Epithelial cell of prostate (primary cell): Measurements from ENCODE around the gene RBM26.

Experiments
- DNase-seq: peaks from one replicate; pipeline ENCODE4 v3.0.0-alpha.2; 2011; ENCODE audit warnings: low read depth, low spot score
- H3K27ac ChIP-seq: fragments of 450-650 bp; 2 replicates; pipeline ENCODE4 v1.5.1; 2017; ENCODE audit warnings: mild to moderate bottlenecking

The RBM26 gene

DNA sequence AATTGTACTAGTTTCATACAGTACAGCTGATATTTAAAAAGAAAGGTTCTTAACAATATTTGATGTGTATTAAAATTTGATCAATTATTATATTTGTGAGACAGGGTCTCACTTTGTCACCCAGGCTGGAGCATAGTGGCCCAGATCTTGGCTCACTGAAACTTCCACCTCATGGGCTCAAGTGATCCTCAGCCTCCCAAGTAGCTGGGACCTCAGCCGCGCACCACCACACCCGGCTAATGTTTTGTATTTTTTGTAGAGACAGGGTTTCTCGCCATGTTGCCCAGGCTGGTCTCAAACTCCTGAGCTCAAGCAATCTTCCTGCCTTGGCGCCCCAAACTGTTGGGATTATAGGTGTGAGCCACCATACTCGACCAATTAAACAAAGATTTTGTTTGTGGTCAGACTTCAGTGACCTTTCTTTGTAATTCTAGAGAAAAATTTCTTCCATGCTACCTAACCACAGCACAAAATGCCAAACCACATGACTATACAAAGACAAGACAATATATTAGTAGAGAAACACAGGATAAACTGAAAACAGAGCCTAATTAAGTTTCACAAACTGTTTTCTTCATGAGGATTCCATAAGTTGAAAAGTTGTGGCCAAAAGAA is 59.6 kb downstream of the RBM26 start:
- H3K27ac ChIP-seq: no peak overlapping the region
- DNase-seq: no peak

DNA sequence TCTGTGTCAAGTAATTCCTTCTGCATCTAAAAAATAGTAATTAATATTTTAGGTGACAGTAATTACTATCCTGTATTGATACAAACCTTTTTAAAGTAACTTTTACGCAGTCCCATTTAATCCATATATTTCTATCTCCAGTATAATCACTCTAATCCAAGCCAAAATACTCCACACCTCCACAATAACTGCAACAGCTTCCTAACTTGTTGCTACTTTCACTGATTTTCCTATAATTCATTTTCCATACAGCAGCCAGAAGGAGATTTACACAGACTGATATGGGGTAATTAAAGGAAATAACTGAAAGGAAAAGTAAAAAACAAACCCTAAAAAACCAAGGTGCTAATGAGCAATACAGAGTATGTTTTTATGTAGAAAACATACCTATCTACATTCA is 64.9 kb downstream of the RBM26 start:
- no peak overlapping the region for H3K27ac ChIP-seq
- DNase-seq: no peak

DNA sequence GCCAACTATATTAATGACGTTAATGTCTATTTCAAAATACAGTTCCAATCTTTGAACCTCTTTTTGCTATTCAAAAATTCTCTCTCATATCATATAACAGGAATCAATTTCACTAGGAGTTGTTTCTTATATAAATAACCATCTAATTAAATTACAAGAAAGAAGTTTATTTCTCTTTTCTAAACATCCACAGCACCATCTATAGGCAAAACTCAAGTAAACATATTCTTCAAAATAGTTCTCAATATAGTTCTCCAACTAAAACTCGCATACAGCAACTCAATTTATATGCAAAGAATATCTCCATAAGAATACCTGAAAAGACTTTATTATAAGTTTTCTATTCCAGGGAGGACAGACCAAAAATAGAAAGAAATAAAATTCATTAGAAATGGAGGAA is 65.6 kb downstream of the RBM26 start:
- no peak overlapping the region for H3K27ac ChIP-seq
- DNase-seq: no peak

DNA sequence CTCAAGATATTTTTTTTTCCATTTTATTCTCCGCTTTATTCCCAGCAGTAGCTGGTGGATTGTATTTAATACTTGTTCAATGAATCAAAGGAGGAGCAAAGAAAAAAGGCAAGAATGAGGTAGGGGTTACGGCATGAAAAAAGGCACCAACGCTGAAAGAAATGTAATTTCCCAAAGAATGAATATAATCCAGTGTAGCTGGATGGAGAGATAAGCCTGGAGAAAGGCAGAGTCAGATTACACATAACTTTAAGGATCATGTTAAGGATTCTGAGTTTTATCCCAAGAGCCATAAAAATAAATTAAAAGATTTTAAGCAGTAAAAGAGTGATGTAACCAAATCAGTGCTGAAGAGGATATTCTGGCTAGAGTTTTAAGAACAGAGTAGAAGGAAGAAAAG is 67.7 kb downstream of the RBM26 start:
- no peak overlapping the region for H3K27ac ChIP-seq
- DNase-seq: no peak

DNA sequence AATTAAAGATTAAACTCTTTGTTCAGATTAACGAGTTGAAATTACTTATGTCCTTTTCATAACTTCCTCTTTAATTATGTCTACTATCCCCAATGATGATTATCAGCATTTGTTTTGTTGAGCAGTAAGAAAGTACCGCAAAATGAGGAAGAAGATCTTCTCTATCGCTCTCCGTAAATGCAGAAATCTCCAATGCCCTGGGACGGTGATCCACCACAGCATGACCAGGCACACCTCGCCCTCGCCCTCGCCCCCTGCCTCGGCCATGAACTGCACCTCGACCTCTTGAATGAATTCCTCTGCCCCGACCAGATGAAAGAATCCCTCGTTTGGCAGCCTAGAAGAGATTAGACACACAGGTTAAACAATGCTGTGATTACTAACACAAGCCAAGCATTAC is 69.1 kb downstream of the RBM26 start:
- DNase-seq: no peak
- H3K27ac ChIP-seq: no peak overlapping the region

DNA sequence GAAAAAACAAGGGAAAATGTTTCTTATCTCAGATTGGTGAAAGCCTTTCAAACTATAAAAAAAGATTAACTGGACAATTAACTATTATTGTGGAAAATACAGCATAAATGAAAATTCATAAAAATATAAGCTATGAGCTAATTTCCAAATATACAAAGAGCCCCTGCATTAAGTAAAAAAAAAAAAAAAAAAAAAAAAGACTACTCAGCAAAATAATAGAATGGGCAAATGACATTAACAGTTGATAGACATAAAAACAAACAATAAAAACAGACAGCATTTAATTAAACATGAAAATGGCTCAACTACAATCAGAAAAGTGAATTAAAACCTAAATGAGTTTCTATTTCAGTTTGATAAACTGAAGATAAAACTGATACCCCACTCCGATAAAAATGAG is 77.5 kb downstream of the RBM26 start:
- no peak for DNase-seq
- H3K27ac ChIP-seq: no peak overlapping the region

DNA sequence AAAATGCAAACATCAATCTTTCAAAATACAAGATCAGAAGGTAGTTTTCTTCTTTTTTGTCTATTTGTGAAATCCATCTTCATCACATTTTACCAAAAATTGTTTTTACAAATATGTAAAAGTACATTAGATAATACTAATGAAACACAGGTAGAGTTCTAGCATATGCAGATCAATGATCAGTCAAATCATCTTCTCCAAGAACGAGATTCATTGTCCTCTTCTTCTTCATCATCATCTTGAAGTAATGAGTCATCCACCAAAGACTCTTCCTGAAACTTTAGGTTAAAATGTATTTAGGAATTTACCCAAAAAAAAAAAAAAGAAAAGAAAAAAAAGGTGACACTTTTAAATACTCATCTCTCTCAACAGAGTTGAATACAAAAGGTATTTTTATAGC is 85.6 kb downstream of the RBM26 start:
- no peak for DNase-seq
- no peak overlapping the region for H3K27ac ChIP-seq

DNA sequence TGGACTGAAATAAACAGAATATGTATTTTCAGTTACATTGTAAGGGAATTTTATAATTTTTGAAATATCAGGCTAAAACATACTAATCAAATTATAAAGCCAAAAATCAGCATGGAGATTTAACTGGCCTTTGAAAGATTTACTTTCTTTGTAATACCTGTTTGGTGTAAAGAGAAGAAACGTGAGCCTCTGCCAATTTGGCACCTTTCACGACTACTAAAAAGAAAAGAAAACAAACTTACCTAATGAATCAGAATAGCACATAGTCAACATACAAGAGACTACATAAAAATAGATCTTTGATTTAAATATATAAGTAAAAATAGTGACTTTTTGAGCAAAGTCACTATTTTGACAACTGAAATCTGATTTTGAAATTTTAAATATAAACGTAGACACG is 87.4 kb downstream of the RBM26 start:
- DNase-seq: no peak
- H3K27ac ChIP-seq: no peak overlapping the region

DNA sequence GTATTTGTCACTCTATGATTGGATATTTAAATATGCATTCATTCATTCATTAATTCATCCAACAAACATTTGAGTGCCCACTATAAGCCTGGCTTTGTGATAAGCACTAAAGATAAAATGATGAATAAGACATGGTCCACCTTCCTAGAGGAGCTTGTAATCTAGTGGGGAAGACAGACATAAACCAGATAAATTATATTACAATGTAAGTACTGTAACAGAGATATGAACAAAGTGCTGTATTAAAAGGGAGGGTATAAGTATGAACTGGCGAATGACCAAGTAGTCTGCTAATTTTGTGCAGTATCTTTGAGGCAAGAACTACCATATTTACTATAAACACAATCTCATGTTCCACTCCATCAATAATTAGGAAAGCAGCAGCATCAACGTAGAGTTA is 88.2 kb downstream of the RBM26 start:
- DNase-seq: no peak
- no peak overlapping the region for H3K27ac ChIP-seq

DNA sequence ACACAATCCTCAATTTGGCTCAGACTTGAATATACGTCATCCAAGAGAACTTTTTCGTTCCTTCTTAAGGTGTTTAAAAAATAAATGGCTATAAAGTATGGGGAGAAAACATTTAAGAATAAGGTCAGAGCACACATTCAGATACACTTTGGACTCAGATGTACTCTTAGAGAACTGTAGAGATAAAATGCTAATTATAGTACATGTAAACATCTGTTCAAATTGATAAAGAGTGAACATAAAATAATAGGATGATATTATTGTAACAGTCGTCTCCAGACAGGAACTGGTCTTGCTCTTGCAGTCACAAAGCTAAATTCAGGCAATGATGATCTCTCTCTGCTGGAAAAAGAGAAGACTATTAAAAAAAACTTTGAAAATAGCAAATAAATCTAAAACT is 91.4 kb downstream of the RBM26 start:
- DNase-seq: no peak
- H3K27ac ChIP-seq: no peak overlapping the region

DNA sequence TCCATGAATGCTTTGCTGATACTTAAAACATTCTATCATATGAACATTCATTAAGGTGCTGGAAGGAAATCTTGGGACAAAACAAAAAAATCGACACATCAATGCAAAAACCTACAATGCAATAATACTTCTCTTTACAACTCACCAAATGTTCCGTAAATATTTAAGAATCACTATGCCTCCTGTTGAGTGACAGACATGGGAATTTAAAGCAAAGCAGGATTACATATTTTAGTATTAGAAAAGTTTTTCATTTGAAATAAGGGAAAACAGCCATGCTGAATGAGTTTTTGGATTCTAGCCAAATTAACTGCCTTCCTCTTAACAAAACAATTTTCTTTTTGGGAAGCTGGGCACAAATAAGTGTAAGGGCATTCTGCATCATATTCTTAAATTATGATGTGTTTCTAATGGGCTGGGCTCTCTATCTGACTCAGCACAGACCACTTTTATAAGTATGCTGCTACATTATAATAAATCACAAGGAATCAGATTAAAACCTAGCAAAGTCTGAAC is 93.7 kb downstream of the RBM26 start:
- no peak for DNase-seq
- no peak overlapping the region for H3K27ac ChIP-seq

DNA sequence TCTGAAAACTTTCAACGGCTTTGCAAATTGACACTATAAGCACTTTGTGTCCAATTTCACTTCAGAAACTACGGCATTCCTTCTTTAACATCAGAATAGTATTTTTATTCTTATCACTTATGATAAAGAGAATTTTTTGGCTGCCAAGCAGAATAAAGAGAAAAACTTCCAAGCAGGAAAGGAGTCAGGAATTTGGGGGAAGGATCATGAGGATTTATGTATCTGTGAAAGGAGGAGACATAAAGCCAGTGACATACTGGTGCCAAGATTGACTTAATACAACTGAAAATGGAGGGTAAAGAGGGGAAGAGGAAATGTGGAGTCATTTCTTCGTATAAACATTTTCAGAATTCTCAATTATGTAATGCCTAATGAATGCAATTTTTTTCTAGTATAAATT is 94.7 kb downstream of the RBM26 start:
- no peak overlapping the region for H3K27ac ChIP-seq
- no peak for DNase-seq

DNA sequence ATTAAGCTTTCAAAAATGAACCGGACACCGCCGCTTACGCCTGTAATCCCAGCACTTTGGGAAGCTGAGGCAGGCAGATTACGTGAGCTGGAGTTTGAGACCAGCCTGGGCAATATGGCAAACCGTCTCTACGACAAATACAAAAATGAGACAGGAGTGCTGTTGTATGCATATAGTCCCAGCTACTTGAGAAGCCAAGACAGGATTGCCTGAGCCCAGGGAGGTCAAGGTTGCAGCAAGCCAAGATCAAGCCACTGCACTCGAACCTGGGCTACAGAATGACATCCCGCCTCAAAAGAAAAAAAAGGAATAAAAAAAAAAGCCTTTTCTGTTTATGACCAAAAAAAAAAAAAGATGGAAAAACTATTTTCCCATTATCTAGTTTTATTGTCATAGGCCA is 96.4 kb downstream of the RBM26 start:
- no peak overlapping the region for H3K27ac ChIP-seq
- no peak for DNase-seq

DNA sequence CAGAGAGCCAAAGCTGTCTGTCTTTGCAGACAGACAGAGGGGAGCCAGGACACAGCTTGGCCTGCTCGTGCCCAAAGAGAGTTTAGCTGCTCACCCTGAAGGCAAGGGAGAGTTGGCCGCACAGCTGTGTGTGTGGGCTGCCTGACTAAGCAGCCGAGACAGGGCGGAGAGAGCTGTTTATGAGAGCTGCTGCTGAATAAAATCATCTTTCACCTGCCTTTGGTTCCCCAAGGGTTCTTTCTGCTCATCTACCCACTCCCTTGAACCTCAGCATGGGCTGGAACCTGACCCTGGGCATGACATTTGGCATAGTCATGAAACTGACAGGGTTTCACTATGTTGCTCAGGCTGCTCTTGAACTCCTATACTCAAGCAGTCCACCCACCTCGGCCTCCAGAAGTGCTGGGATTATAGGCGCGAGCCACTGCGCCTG is 98.2 kb downstream of the RBM26 start:
- no peak overlapping the region for H3K27ac ChIP-seq
- peak; percentile 3 for DNase-seq

DNA sequence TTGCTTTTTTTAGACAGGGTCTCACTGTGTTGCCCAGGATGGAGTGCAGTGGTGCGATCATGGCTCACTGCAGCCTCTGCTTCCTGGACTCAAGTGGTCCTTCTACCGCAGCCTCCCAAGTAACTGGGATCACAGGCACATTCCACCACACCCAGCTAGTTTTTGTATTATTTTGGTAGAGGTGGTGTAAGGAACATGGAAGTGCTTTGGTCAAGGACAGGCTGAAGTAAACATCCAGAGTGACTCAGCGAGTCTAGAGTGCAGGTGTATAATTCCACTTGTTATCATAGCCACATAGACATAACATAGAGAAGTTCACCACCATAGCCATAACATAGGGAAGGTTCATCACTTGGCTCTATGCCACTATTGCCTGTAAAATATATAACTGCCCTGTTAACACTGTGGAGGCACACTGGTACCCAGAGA is 98.6 kb downstream of the RBM26 start:
- DNase-seq: no peak
- no peak overlapping the region for H3K27ac ChIP-seq

DNA sequence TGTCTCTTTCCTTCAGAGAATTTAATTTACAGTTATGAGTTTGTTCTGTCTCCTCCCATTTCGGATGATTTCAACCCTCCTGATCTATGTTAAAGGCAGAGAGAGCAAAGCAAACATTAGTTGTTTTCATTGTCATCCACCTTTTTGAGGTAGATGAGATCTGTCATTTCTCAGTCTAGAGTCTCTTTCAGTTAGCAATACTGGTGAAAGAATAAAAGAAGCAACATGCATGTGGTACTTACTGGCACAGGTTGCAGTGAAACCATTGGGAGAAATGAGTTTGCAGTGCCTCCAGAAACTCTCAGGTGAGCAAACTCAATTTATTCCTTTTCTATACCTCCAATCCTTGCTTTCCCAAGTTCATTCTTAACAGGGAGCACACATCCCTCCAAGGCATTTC is 99.4 kb downstream of the RBM26 start:
- H3K27ac ChIP-seq: no peak overlapping the region
- no peak for DNase-seq

DNA sequence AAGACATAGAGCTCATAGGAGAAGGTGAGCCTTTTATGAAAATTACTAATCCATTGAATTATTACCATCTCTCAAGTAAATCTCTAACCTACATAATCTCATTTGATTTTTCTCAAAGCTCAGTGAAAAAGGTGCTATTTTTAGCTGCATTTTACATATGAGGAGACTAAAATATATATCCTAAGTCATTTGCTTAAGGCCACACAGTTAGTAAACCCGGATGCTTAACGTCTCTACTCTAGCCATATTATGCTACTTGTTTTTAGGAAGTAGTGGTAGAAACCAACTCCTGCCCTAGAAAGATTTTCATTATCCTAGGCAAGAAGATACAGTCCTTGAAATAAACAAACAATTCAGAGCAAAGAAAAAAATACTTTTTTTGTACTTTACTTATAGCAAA is 108.9 kb downstream of the RBM26 start:
- H3K27ac ChIP-seq: no peak overlapping the region
- no peak for DNase-seq

DNA sequence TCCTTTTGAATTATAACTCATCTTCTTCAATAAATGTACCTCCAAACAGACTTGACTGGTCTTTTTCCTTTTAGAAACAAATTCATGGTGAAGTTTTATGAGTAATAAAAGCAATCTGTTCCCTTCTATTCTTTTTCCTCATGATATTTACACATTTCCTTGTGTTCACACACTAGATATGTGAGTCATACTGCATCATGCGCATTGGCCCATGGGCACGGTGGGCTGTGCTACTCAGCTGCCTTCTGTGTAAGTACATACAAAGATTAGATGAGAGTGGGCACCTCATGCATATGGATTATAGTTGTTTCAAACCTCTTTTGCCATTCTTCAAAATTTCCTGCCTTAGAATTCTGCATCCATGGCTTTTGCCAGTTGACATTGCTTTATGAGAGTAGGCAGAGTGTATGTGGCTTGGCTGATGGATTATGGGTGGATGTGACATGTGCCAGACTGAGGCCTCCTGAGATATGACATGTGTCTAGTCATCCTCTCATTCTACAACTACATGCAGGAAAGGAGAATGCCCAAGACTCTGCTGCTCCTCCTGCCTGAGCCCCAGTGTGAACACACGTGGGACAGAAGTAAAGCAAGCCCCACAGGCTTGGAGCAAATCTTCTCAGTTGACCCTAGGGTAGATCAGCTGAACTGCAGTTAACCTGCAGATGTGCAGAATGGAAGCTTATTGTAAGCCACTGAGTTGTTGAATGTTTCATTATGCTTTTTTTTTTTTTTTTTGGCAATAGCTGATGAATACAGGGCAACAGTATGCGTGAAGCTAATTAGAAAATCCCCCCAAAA is 109.9 kb downstream of the RBM26 start:
- peak; percentile 27 for DNase-seq
- no peak overlapping the region for H3K27ac ChIP-seq

DNA sequence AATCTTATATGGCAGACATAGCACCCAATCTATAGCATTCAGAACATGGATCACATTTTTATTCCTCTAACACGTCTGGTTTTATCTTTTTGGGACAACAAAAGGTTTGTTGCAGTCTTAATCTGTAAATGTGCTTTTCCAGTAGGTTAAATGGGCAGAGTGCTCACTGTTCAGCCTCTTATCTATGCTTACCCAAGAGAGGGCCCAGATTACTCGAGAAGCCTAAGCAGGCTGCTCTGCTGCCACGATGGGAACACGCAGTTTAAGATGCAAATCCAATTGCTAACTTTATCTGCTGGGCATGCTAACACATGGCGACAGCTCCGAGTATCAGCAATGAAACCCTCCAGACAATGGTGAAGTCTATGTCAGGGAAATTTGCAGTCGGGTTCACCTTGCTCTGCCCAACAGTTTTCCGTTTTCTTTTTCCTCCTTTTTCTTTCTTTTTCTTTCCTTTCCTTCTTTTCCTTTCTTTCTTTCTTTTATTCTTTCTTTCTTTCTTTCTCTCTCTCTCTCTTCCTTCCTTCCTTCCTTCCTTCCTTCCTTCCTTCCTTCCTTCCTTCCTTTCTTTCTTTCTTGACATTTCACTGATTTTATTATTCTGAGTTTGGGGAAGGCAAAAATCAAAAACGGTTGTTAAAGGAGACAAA is 115.3 kb downstream of the RBM26 start:
- DNase-seq: no peak
- H3K27ac ChIP-seq: no peak overlapping the region

DNA sequence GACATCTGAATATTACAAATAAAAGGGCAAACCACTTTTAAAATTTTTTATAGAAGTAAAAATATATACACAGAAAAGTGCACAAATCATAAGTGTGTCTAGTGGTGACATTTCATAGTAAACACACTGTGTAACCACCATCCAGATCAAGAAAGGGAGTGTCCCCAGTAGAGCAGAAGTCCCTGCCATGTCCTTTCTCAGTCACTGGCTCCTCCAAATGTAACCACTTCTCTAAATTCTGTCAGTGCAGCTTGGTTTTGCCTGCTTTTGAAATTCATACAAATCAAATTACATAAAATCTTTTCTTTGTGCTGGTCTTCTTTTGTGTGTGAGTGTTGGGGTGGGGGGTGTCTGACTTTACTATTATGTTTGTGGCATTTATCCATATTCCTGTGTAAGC is 116.5 kb downstream of the RBM26 start:
- no peak overlapping the region for H3K27ac ChIP-seq
- DNase-seq: no peak
